ENCODE data around the gene NT5DC3. TPM values are rescaled to one million over a fixed set of nuclear protein-coding genes. Genes with fewer than 3 reads are reported as not detected.

Gene NT5DC3
- total RNA-seq, 3 donors from 2014 or later = 3.8 to 19.9 (median 12.5) TPM

DNA sequence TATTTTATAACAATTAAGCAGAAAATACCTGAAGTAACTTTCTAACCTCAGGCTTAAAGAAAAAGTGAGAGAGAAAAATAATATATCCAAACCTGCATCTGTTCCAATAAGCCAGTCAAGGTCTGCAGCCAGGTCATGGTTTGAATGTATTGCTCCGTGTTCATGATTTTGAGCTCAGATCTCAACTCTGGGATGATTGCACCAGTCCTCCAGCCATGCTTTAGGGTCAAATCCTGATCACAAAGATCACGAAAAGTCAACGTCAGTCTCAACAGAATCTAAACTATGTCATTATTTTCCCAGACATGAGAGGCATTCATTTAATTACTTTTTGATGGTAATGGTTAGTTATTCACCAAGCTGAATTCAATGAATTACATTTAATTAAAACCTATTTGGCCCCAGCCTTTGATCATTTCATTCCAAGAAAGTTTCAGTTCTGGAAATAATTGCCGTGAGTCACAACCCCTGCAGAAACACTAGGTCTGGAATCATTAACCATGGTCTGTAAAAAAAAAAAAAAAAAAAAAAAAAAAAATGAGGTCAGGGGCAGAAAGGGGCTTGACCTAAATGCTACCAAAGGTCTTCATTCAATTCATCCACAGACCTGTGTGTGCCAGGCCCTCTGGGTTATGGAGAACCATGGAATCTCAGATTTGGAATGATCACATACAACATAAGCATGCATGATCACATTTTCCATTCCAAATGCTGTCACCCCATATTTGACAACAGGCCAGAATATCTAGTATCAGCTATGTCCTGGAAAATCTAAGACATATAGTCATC, 55.6 kb downstream of the NT5DC3 start:
- Histone ChIP-seq H3K36me3 (no peaks in the 10 kb centered on the region), H3K4me3 (no peak overlapping the region), H3K27ac (peak overlapping the region in 1 of 2 donors; percentile 71), H3K27me3 (no peaks in the 10 kb centered on the region), H3K4me1 (no peaks in the 10 kb centered on the region), H3K9me3 (no peaks in the 10 kb centered on the region)
- intact Hi-C loops (cut with DNase I; ENCODE audit: low total_unique reads) = no loop called here
- DNase-seq (ENCODE audit: low spot score in 2 of 2) = no peak
- TF ChIP-seq POLR2AphosphoS5 (IDR thresholded peaks at IDR 0.05) = no peak
- TF ChIP-seq, protein P1, sequence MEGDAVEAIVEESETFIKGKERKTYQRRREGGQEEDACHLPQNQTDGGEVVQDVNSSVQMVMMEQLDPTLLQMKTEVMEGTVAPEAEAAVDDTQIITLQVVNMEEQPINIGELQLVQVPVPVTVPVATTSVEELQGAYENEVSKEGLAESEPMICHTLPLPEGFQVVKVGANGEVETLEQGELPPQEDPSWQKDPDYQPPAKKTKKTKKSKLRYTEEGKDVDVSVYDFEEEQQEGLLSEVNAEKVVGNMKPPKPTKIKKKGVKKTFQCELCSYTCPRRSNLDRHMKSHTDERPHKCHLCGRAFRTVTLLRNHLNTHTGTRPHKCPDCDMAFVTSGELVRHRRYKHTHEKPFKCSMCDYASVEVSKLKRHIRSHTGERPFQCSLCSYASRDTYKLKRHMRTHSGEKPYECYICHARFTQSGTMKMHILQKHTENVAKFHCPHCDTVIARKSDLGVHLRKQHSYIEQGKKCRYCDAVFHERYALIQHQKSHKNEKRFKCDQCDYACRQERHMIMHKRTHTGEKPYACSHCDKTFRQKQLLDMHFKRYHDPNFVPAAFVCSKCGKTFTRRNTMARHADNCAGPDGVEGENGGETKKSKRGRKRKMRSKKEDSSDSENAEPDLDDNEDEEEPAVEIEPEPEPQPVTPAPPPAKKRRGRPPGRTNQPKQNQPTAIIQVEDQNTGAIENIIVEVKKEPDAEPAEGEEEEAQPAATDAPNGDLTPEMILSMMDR (IDR thresholded peaks at IDR 0.05) = no peak
- no peak for TF ChIP-seq POLR2A (IDR thresholded peaks at IDR 0.05)

DNA sequence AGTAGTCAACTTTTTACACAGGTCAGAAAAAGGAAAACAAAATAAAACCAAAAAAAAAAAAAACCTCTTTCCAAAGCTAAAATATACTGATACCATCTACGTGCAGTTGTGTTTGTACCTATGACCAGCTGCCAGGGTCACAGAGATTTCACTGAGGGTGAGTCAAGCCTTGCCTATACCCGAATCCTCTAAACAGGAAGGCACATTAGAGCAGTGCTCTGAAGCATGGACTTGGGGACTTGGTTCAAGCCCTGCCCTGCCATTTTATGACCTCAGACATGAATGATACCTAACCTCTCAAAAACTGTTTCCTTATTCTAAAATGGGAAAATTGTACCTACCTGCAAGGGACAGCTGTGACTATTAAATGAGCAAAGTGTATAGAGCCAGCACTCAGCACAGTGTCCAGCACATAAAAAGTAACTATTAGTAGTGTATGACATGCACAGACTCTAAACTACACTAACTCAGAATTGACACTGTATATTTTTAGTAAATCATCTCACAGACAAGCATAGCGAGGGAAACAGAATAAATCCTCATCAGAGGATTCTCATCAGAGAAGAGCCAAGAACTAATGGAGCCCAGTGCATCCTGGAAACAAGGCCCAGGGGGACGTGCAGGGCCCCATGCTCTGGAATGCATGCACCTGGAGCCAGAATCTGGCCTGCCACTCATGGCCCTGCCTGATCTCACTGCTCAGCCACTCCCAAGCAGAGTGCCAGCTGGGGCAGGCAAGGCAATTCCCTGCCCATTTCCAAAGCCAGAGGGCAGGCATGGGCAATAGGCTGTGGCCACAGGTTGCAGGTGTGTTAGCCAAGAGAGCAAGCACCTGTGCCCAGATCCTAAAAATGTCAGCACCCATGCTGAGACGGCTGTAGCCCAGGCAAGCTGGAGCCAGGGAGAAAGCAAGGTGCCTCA, 57.0 kb downstream of the NT5DC3 start:
- peak overlapping the region; percentile 43 to 71 for H3K27ac ChIP-seq
- no peaks in the 10 kb centered on the region for H3K9me3 ChIP-seq
- H3K27me3 ChIP-seq = no peaks in the 10 kb centered on the region
- no peaks in the 10 kb centered on the region for H3K36me3 ChIP-seq
- no peak for DNase-seq (ENCODE audit: low spot score in 2 of 2)
- no peak overlapping the region for H3K4me3 ChIP-seq
- H3K4me1 ChIP-seq = no peaks in the 10 kb centered on the region
- TF ChIP-seq, protein P1 (IDR thresholded peaks at IDR 0.05) = no peak
- TF ChIP-seq POLR2AphosphoS5 (IDR thresholded peaks at IDR 0.05) (no peak), POLR2A (IDR thresholded peaks at IDR 0.05) (no peak)
- intact Hi-C loops (cut with DNase I; ENCODE audit: low total_unique reads) = no loop called here

DNA sequence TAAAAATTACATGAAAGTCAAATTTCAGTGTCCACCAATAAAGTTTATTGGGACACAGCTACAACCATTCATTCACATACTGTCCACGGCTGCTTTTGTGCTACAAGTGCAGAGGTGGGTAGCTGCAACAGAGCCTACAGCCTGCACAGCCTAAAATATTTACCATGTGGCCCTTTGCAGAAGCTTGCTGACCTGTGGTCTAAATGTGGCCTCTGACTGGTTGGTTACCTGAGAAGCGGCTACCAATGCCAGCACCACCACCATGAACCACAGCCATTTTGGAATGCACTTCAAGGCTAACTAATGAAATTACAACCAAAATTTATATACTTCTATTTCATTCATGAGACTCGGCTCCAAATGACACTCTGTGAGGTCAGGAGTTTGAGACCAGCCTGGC, 58.6 kb downstream of the NT5DC3 start:
- no peaks in the 10 kb centered on the region for H3K4me1 ChIP-seq
- no peak overlapping the region for H3K4me3 ChIP-seq
- H3K9me3 ChIP-seq = no peaks in the 10 kb centered on the region
- intact Hi-C loops (cut with DNase I; ENCODE audit: low total_unique reads) = no loop called here
- no peak for DNase-seq (ENCODE audit: low spot score in 2 of 2)
- H3K36me3 ChIP-seq = no peaks in the 10 kb centered on the region
- H3K27me3 ChIP-seq = no peaks in the 10 kb centered on the region
- TF ChIP-seq, protein P1 (IDR thresholded peaks at IDR 0.05) = no peak
- TF ChIP-seq POLR2AphosphoS5 (IDR thresholded peaks at IDR 0.05) (no peak), POLR2A (IDR thresholded peaks at IDR 0.05) (no peak)
- H3K27ac ChIP-seq = no peak overlapping the region

DNA sequence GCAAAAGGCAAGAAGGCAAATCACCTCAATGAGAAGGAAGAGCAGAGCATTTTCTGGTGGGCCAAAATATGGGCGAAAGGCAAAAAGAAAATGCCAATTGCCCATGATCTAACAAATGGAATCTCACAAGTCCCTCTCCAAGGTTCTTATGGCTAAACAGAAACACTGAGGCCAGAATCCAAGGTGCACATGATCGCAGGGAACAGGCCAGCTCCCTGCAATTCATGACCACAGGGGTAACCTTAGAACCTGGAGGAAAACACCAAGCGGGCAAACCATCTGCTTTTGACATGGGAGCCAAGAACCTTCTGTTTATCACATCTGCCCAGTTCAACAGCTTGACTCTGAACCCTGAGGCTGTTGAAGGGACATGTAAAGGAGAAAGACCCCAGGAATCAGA, 60.0 kb downstream of the NT5DC3 start:
- no peak overlapping the region for H3K4me3 ChIP-seq
- H3K4me1 ChIP-seq = no peaks in the 10 kb centered on the region
- no peak for DNase-seq (ENCODE audit: low spot score in 2 of 2)
- H3K36me3 ChIP-seq = no peaks in the 10 kb centered on the region
- no peaks in the 10 kb centered on the region for H3K27me3 ChIP-seq
- intact Hi-C loops (cut with DNase I; ENCODE audit: low total_unique reads) = no loop called here
- H3K9me3 ChIP-seq = no peaks in the 10 kb centered on the region
- TF ChIP-seq POLR2AphosphoS5 (IDR thresholded peaks at IDR 0.05) (no peak), POLR2A (IDR thresholded peaks at IDR 0.05) (no peak)
- TF ChIP-seq, protein P1 (IDR thresholded peaks at IDR 0.05) = no peak
- H3K27ac ChIP-seq = no peak overlapping the region

DNA sequence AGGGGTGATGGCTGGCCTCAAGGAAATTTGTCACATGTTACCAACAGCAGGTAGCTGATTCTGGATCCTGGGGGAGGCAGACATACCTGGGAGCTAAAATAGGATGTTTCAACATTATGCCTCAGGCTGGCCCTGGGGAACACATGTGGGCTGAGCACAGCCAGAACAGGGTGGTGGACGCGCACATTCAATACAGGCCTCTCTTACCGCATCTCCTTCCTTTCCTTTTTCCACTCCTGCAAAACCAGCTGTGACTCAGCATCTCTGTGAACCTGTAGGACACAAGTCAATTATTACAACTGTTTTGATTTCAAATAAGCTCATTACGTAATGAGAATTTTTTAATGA, 61.0 kb downstream of the NT5DC3 start:
- no peaks in the 10 kb centered on the region for H3K27me3 ChIP-seq
- no peak overlapping the region for H3K27ac ChIP-seq
- no peaks in the 10 kb centered on the region for H3K4me1 ChIP-seq
- H3K9me3 ChIP-seq = no peaks in the 10 kb centered on the region
- TF ChIP-seq POLR2AphosphoS5 (IDR thresholded peaks at IDR 0.05) = no peak
- no peak for DNase-seq (ENCODE audit: low spot score in 2 of 2)
- intact Hi-C loops (cut with DNase I; ENCODE audit: low total_unique reads) = no loop called here
- H3K36me3 ChIP-seq = no peaks in the 10 kb centered on the region
- no peak overlapping the region for H3K4me3 ChIP-seq

Data from breast epithelium (tissue), 4 donors.